PFSK-1 (cell line): Measurements from ENCODE around the gene TMEM248.

ENCODE experiments used
- FOXP2 ChIP-seq: optimal IDR thresholded peaks from 2 replicates; pipeline ENCODE3; 2011; ENCODE audit warnings: borderline replicate concordance, control low read depth, inconsistent platforms; ENCODE audit not compliant: insufficient read depth; ENCODE audit errors: extremely low read length, extremely low read depth
- POLR2AphosphoS5 ChIP-seq: IDR thresholded peaks from 2 replicates; pipeline ENCODE4 v1.6.1; 2012; ENCODE audit warnings: low read depth, mild to moderate bottlenecking, control low read depth, low read length, moderate library complexity

DNA sequence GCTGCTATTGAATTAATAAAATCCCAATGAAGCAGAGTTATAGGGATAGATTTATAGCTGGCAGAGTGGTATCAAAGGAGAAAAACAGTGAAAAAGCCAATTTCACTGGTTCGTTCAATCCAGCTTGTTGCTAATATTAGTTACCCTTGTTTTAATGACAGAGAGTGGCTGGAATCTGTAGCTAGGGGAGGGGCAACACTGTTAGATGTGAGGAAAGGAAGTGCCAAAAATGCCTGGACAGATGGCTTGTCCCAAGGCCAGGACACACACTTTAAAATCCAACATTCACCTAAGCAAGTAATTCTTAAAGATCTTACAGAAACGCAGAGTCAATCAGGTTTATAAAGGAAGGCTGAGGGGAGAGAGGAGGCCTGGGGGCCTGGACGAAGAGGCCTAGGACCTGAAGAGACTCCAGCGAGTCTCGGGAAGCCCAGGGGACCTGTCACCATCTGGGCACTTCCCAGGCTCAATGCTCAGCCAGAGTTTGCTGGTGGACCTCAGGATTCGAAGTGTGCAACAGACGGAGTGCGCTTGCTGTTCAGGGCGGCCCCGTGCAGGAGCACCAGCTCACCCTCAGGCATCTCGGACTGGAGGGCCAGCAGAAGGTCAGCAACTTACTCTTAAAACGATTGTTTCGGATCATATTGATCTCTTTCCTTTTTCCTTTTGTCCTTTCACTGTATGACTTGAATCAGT, 36.7 kb downstream of the TMEM248 start:
- no peak for TF ChIP-seq POLR2AphosphoS5
- no peak for TF ChIP-seq FOXP2
